ENCODE results near the gene STX8. TPM values are rescaled to one million over a fixed set of nuclear protein-coding genes. Genes with fewer than 3 reads are reported as not detected.
A peak's percentile ranks its signal among the peaks of the same experiment; 100 is the strongest.

The STX8 gene
- total RNA-seq, 4 donors from 2014 or later, result 22.0 to 67.3 (median 46.5) TPM

- intact Hi-C loops (cut with DNase I; ENCODE audit: low total_unique reads), result no loop called here
- no peak overlapping the region for H3K4me3 ChIP-seq
- no peaks in the 10 kb centered on the region for H3K9me3 ChIP-seq
- no peak for DNase-seq
- H3K27ac ChIP-seq, result peak overlapping the region in 1 of 2 donors; percentile 89
- no peak for TF ChIP-seq POLR2A (IDR thresholded peaks at IDR 0.05)
- TF ChIP-seq, protein P1, sequence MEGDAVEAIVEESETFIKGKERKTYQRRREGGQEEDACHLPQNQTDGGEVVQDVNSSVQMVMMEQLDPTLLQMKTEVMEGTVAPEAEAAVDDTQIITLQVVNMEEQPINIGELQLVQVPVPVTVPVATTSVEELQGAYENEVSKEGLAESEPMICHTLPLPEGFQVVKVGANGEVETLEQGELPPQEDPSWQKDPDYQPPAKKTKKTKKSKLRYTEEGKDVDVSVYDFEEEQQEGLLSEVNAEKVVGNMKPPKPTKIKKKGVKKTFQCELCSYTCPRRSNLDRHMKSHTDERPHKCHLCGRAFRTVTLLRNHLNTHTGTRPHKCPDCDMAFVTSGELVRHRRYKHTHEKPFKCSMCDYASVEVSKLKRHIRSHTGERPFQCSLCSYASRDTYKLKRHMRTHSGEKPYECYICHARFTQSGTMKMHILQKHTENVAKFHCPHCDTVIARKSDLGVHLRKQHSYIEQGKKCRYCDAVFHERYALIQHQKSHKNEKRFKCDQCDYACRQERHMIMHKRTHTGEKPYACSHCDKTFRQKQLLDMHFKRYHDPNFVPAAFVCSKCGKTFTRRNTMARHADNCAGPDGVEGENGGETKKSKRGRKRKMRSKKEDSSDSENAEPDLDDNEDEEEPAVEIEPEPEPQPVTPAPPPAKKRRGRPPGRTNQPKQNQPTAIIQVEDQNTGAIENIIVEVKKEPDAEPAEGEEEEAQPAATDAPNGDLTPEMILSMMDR (IDR thresholded peaks at IDR 0.05), result no peak
- H3K27me3 ChIP-seq, result no peaks in the 10 kb centered on the region
- peaks cover 0 to 7% of the 10 kb centered on the region in 2 donors for H3K4me1 ChIP-seq
- H3K36me3 ChIP-seq, result no peaks in the 10 kb centered on the region
These were observed 345.3 kb downstream of the STX8 start for GRCh38 chr17:9230346-9230745.

DNA sequence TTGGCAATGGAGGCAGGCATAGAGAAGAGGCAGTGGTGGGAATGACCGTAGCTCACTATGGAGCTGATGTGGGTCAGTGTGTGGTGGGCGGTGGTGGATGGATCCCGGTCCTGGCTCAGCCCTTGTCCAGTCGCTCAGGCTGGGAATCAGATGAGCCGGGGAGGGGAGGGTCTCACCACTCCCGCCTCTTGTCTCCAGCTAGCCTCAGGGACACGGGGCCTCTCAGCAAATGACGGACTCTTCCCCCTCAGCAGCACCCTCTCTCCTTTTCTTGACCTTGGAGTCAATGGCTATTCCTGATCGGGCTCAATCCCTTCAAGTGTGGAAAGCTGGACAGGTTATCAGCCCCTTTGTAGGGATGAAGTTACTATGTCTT is 345.8 kb downstream of the STX8 start:
- no peak for DNase-seq
- Histone ChIP-seq H3K4me1 (peaks cover 0 to 7% of the 10 kb centered on the region in 2 donors), H3K9me3 (no peaks in the 10 kb centered on the region), H3K4me3 (no peak overlapping the region), H3K27ac (peak overlapping the region in 1 of 2 donors; percentile 89), H3K27me3 (no peaks in the 10 kb centered on the region), H3K36me3 (no peaks in the 10 kb centered on the region)
- intact Hi-C loops (cut with DNase I; ENCODE audit: low total_unique reads), result no loop called here
- no peak for TF ChIP-seq POLR2A (IDR thresholded peaks at IDR 0.05)
- TF ChIP-seq, protein P1 (IDR thresholded peaks at IDR 0.05), result no peak

- H3K36me3 ChIP-seq, result no peaks in the 10 kb centered on the region
- no peaks in the 10 kb centered on the region for H3K9me3 ChIP-seq
- H3K4me1 ChIP-seq, result peaks cover 0 to 7% of the 10 kb centered on the region in 2 donors
- H3K4me3 ChIP-seq, result no peak overlapping the region
- H3K27ac ChIP-seq, result peak overlapping the region; percentile 15 to 89
- no peak for DNase-seq
- intact Hi-C loops (cut with DNase I; ENCODE audit: low total_unique reads), result no loop called here
- TF ChIP-seq, protein P1 (IDR thresholded peaks at IDR 0.05), result no peak
- TF ChIP-seq POLR2A (IDR thresholded peaks at IDR 0.05), result no peak
- no peaks in the 10 kb centered on the region for H3K27me3 ChIP-seq
These were observed 346.3 kb downstream of the STX8 start for GRCh38 chr17:9229160-9229825.

- no peaks in the 10 kb centered on the region for H3K36me3 ChIP-seq
- H3K27me3 ChIP-seq, result no peaks in the 10 kb centered on the region
- H3K4me1 ChIP-seq, result peaks cover 0 to 7% of the 10 kb centered on the region in 2 donors
- peak overlapping the region; percentile 3 to 7 for H3K4me3 ChIP-seq
- H3K27ac ChIP-seq, result peak overlapping the region; percentile 84 to 91
- TF ChIP-seq POLR2A (IDR thresholded peaks at IDR 0.05), result no peak
- TF ChIP-seq, protein P1 (IDR thresholded peaks at IDR 0.05), result no peak
- intact Hi-C loops (cut with DNase I; ENCODE audit: low total_unique reads), result no loop called here
- DNase-seq, result peak; percentile 62 to 88
- H3K9me3 ChIP-seq, result no peaks in the 10 kb centered on the region
These were observed 347.0 kb downstream of the STX8 start for GRCh38 chr17:9228408-9229159.

DNA sequence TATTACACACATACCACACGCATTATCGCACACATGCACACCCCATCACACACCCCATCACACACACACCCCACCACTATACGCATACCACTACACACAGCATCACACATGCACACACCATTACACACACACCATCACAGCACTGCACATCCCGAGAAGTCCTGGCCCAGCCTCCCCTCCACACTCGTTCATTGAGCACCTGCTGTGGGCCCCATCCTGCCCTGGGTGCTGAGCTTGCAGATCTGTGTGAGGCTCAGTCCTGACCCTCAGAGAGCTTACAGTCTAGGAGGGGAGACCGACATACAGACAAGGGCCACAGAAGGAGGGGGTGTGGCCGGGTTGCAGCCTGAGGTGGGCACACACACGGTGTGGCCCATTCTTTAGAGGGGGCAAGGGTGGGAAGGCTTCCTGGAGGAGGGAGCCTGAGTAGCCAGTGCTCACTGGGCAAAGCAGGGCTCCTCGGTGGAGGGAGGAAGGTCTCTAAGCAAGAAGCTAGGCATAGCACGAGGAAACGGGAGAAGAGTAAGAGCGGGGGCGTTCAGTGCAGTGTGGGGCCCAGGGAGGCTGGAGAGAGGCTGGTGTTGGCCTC is 347.7 kb downstream of the STX8 start:
- peaks cover 0 to 7% of the 10 kb centered on the region in 2 donors for H3K4me1 ChIP-seq
- H3K27me3 ChIP-seq, result no peaks in the 10 kb centered on the region
- peak overlapping the region; percentile 84 to 91 for H3K27ac ChIP-seq
- H3K36me3 ChIP-seq, result no peaks in the 10 kb centered on the region
- H3K4me3 ChIP-seq, result peak overlapping the region; percentile 3 to 7
- no peak for TF ChIP-seq POLR2A (IDR thresholded peaks at IDR 0.05)
- TF ChIP-seq, protein P1 (IDR thresholded peaks at IDR 0.05), result no peak
- no peak for DNase-seq
- no peaks in the 10 kb centered on the region for H3K9me3 ChIP-seq
- intact Hi-C loops (cut with DNase I; ENCODE audit: low total_unique reads), result no loop called here
